Endothelial cell of umbilical vein (primary cell): ENCODE measurements around the gene SMC5. TPM values are rescaled to one million over a fixed set of nuclear protein-coding genes. Genes with fewer than 3 reads are reported as not detected.
A peak's percentile ranks its signal among the peaks of the same experiment; 100 is the strongest.

Experiments used
- BruUV-seq: library from RNA; stranded (reverse); fragments of 400-500 nt; replicated peaks from 2 replicates; lab custom pipeline; 2021; lab: Mats Ljungman, UMichigan
- CTCF ChIA-PET: fragments of 300-600, 350-600 bp; sonication (Branson Sonifier 250); formaldehyde crosslinking; loops from one replicate; lab custom pipeline; 2021; ENCODE audit warnings: antibody characterized with exemption, inconsistent platforms; lab: Charles Lee
- POLR2A ChIA-PET: fragments of 300-600, 350-600 bp; sonication (Branson Sonifier 250); formaldehyde crosslinking; loops from one replicate; lab custom pipeline; 2021; ENCODE audit warnings: antibody characterized with exemption, inconsistent platforms; lab: Charles Lee
- DNase-seq: peaks from one replicate; pipeline ENCODE4 v3.0.0-alpha.2; 2011; ENCODE audit warnings: low read depth, low spot score
- FAIRE-seq: peaks from 2 replicates; lab custom pipeline; 2011; peaks lifted over from hg19 to GRCh38; lab: Jason Lieb, UNC
- H2AFZ ChIP-seq: 2 replicates; pipeline ENCODE4 v1.6.0; 2012; ENCODE audit warnings: low read depth, low read length, control low read depth, inconsistent platforms
- H3K27ac ChIP-seq: 2 replicates; pipeline ENCODE4 v1.5.1; 2011; ENCODE audit warnings: low read depth, mild to moderate bottlenecking, control low read depth, low read length, moderate library complexity; ENCODE audit not compliant: insufficient read depth
- H3K27me3 ChIP-seq, 2 experiments: 2 replicates each; pipeline versions ENCODE4 v1.6.0 to v1.6.1; 2011; ENCODE audit warnings: low read length in 2 of 2, mixed read lengths in 1 of 2; ENCODE audit not compliant: control insufficient read depth in 2 of 2, insufficient read depth in 2 of 2
- H3K36me3 ChIP-seq, 2 experiments: 2 replicates in 1 of 2; 3 replicates in 1 of 2; pipeline ENCODE4 v1.5.1; 2011; ENCODE audit warnings: low read length in 2 of 2, mild to moderate bottlenecking in 1 of 2, moderate library complexity in 1 of 2; ENCODE audit not compliant: control insufficient read depth in 2 of 2, insufficient read depth in 2 of 2; ENCODE audit errors: extremely low read depth in 1 of 2
- H3K4me1 ChIP-seq: 3 replicates; pipeline ENCODE4 v1.5.1; 2011; ENCODE audit warnings: mild to moderate bottlenecking, low read length; ENCODE audit not compliant: control insufficient read depth, insufficient read depth; ENCODE audit errors: extremely low read depth
- H3K4me2 ChIP-seq: 2 replicates; pipeline ENCODE4 v1.6.1; 2011; ENCODE audit warnings: low read length, control low read depth, mixed read lengths; ENCODE audit not compliant: insufficient read depth
- H3K4me3 ChIP-seq, 3 experiments: fragments of 200-600 bp in 1 of 3; sonication (generic), shearing (Covaris generic) in 1 of 3; replicated peaks in 1 of 3; 2 replicates each; pipeline ENCODE4 v1.5.1; 2011 to 2016; ENCODE audit warnings: control low read depth in 3 of 3, low read length in 3 of 3, mild to moderate bottlenecking in 2 of 3, inconsistent platforms in 1 of 3, low read depth in 1 of 3, moderate library complexity in 1 of 3; ENCODE audit not compliant: insufficient read depth in 1 of 3
- H3K79me2 ChIP-seq: 2 replicates; pipeline ENCODE4 v1.6.0; 2012; ENCODE audit warnings: low read length, inconsistent platforms; ENCODE audit not compliant: control insufficient read depth, insufficient read depth
- H3K9ac ChIP-seq: replicated peaks from 2 replicates; pipeline ENCODE3; 2011; ENCODE audit warnings: low read length, control low read depth; ENCODE audit not compliant: insufficient read depth; ENCODE audit errors: extremely low read depth
- H3K9me1 ChIP-seq: replicated peaks from 3 replicates; pipeline ENCODE4 v1.6.0; 2011; ENCODE audit warnings: mild to moderate bottlenecking, low read length; ENCODE audit not compliant: control insufficient read depth, insufficient read depth; ENCODE audit errors: extremely low read depth
- H3K9me3 ChIP-seq: replicated peaks from 2 replicates; pipeline ENCODE4 v1.5.1; 2012; ENCODE audit warnings: low read length, inconsistent platforms; ENCODE audit not compliant: control insufficient read depth, insufficient read depth
- H4K20me1 ChIP-seq: replicated peaks from 2 replicates; pipeline ENCODE3; 2011; ENCODE audit warnings: mild to moderate bottlenecking, low read length; ENCODE audit not compliant: control insufficient read depth, insufficient read depth; ENCODE audit errors: extremely low read depth
- FOS ChIP-seq: IDR thresholded peaks from 2 replicates; pipeline ENCODE4 v1.6.1; 2011; ENCODE audit warnings: mild to moderate bottlenecking, low read length, moderate library complexity, borderline replicate concordance; ENCODE audit not compliant: insufficient read depth
- JUN ChIP-seq: IDR thresholded peaks from 2 replicates; pipeline ENCODE4 v1.6.1; 2011; ENCODE audit warnings: borderline replicate concordance, low read depth; ENCODE audit not compliant: insufficient read length, insufficient read depth
- MYC ChIP-seq: IDR thresholded peaks from one replicate; pipeline ENCODE4 v1.6.1; 2011; ENCODE audit warnings: mild to moderate bottlenecking, low read depth, low read length
- POLR2AphosphoS5 ChIP-seq: IDR thresholded peaks from 2 replicates; pipeline ENCODE4 v1.6.1; 2012; ENCODE audit warnings: low read depth, mild to moderate bottlenecking, control low read depth, low read length, moderate library complexity; ENCODE audit not compliant: insufficient read depth
- dilution Hi-C: fragments of 300-500 bp; cut with MboI; formaldehyde crosslinking; loops from one replicate; pipeline ENCODE4 v1.15.0; 2019; ENCODE audit warnings: low sequenced_read_pairs; ENCODE audit not compliant: extremely low pct_ligation_motif_present
- intact Hi-C: fragments of 100-400 bp; cut with micrococcal nuclease; formaldehyde crosslinking; loops from one replicate; pipeline ENCODE4 v1.10.0; 2022
- polyA plus RNA-seq, 4 experiments: library from polyadenylated mRNA; depleted of rRNA in 3 of 4; stranded (reverse) in 3 of 4; unstranded in 1 of 4; fragments of >200 nt; gene quantifications; 2 replicates each; pipeline versions ENCODE4 v1.2.1 to v1.2.3, GENCODE V29; 2011 to 2012; ENCODE audit warnings: missing spikeins in 1 of 4
- total RNA-seq: library from RNA; stranded (reverse); gene quantifications from 2 replicates; pipeline ENCODE4 v1.2.3, GENCODE V29; 2021
- TF ChIP-seq, protein P1 (sequence below), 2 donors: IDR thresholded peaks; 1 replicate in 1 of 2; 2 replicates in 1 of 2; pipeline ENCODE4 v1.5.1; 2011; ENCODE audit warnings: low read length in 2 of 2, mild to moderate bottlenecking in 2 of 2, moderate library complexity in 2 of 2, control low read depth in 1 of 2, inconsistent platforms in 1 of 2, low read depth in 1 of 2; ENCODE audit not compliant: insufficient read depth in 1 of 2; ENCODE audit errors: extremely low read depth in 1 of 2

SMC5 gene
- total and polyA plus RNA-seq, 2 donors (not counting 3 experiments of a cell fraction or from before 2014, with no cell fraction given): 17.1 to 32.8 TPM

- DNase-seq (peak; percentile 72), FAIRE-seq (peak; percentile 18)
- no peaks in the 10 kb centered on the region for H3K9me3 ChIP-seq
- H3K36me3 ChIP-seq: peaks cover 0 to 2% of the 10 kb centered on the region in 2 experiments
- intact Hi-C loops: loop anchor here (1.0 to 5.0 kb wide), 4 partner anchors 20 to 211 kb away; no protein-coding TSS in a partner anchor
- peaks cover 32% of the 10 kb centered on the region for H3K4me1 ChIP-seq
- no TSS peak for BruUV-seq
- ChIA-PET POLR2A (interaction anchor here (1.0 to 1.1 kb wide), 2 partner anchors 24 to 28 kb away, joined by 3 to 5 read pairs; no protein-coding TSS in a partner anchor), CTCF (interaction anchor here (0.7 to 4.3 kb wide), 16 partner anchors 9 to 278 kb away, joined by 3 to 26 read pairs (median 6); partner anchors contain the start of gene KLF9)
- H3K4me3 ChIP-seq: peak overlapping the region in 1 of 3 experiments; percentile 35
- H4K20me1 ChIP-seq: no peaks in the 10 kb centered on the region
- H3K79me2 ChIP-seq: peaks cover 71% of the 10 kb centered on the region
- no peak overlapping the region for H3K9ac ChIP-seq
- H3K9me1 ChIP-seq: no peaks in the 10 kb centered on the region
- peak overlapping the region; percentile 74 for H3K4me2 ChIP-seq
- dilution Hi-C loops: no loop called here
- peak overlapping the region; percentile 37 for H3K27ac ChIP-seq
- no peak for TF ChIP-seq MYC
- TF ChIP-seq JUN: peak; percentile 47
- peak; percentile 70 for TF ChIP-seq POLR2AphosphoS5
- peak; percentile 65 for TF ChIP-seq FOS
- TF ChIP-seq, protein P1, sequence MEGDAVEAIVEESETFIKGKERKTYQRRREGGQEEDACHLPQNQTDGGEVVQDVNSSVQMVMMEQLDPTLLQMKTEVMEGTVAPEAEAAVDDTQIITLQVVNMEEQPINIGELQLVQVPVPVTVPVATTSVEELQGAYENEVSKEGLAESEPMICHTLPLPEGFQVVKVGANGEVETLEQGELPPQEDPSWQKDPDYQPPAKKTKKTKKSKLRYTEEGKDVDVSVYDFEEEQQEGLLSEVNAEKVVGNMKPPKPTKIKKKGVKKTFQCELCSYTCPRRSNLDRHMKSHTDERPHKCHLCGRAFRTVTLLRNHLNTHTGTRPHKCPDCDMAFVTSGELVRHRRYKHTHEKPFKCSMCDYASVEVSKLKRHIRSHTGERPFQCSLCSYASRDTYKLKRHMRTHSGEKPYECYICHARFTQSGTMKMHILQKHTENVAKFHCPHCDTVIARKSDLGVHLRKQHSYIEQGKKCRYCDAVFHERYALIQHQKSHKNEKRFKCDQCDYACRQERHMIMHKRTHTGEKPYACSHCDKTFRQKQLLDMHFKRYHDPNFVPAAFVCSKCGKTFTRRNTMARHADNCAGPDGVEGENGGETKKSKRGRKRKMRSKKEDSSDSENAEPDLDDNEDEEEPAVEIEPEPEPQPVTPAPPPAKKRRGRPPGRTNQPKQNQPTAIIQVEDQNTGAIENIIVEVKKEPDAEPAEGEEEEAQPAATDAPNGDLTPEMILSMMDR (IDR thresholded peaks at IDR 0.05; ENCODE audit: extremely low read depth in 1 of 2, insufficient read depth in 1 of 2, low read depth in 1 of 2, low read length in 2 of 2): no peak
- H2AFZ ChIP-seq: no peak overlapping the region
- no peaks in the 10 kb centered on the region for H3K27me3 ChIP-seq
These were observed 132.2 kb downstream of the SMC5 start for GRCh38 chr9:70390933-70391341.
